HepG2 (cell line): ENCODE results near the gene SPAG4. TPM values are rescaled to one million over a fixed set of nuclear protein-coding genes. Genes with fewer than 3 reads are reported as not detected.
A peak's percentile ranks its signal among the peaks of the same experiment; 100 is the strongest.

Experiments used
- ATF5 ChIP-seq: sonication (generic); formaldehyde crosslinking; IDR thresholded peaks from 2 replicates; pipeline ENCODE4 v1.4.0; 2020; ENCODE audit warnings: mild to moderate bottlenecking, low read depth, missing genetic modification reagents
- ERF ChIP-seq: IDR thresholded peaks from 2 replicates; pipeline ENCODE4 v1.6.1; 2018; ENCODE audit warnings: missing biosample characterization, missing genetic modification reagents
- FOXC1 ChIP-seq: sonication (generic); formaldehyde crosslinking; IDR thresholded peaks from 2 replicates; pipeline ENCODE4 v1.8.0; 2022; ENCODE audit warnings: mild to moderate bottlenecking, missing genetic modification reagents, borderline replicate concordance
- FOXK1 ChIP-seq: sonication (generic); formaldehyde crosslinking; IDR thresholded peaks from 2 replicates; pipeline ENCODE4 v1.4.0; 2020; ENCODE audit warnings: low read depth, missing genetic modification reagents, borderline replicate concordance
- FOXO1 ChIP-seq: sonication (generic); formaldehyde crosslinking; IDR thresholded peaks from 2 replicates; pipeline ENCODE4 v1.4.0; 2020; ENCODE audit warnings: missing genetic modification reagents
- MAFK ChIP-seq, 2 experiments: IDR thresholded peaks in 1 of 2; conservative IDR thresholded peaks in 1 of 2; 2 replicates each; pipeline ENCODE4 v1.6.1; 2011; ENCODE audit warnings: improper control_type of control experiment in 2 of 2, low read length in 2 of 2
- NFIB ChIP-seq: sonication (generic); formaldehyde crosslinking; IDR thresholded peaks from 2 replicates; pipeline ENCODE4 v1.9.0; 2021; ENCODE audit warnings: missing genetic modification reagents, mild to moderate bottlenecking, borderline replicate concordance
- PRDM4 ChIP-seq: sonication (generic); formaldehyde crosslinking; IDR thresholded peaks from 2 replicates; pipeline ENCODE4 v1.9.0; 2021; ENCODE audit warnings: missing genetic modification reagents, borderline replicate concordance
- RBM22 ChIP-seq: fragments of 200-400 bp; formaldehyde crosslinking; optimal IDR thresholded peaks from 2 replicates; pipeline ENCODE3; 2017; ENCODE audit warnings: mild to moderate bottlenecking, low read length, moderate library complexity
- TBX2 ChIP-seq: sonication (generic); formaldehyde crosslinking; IDR thresholded peaks from 2 replicates; pipeline ENCODE4 v1.5.0; 2020; ENCODE audit warnings: missing genetic modification reagents, mild to moderate bottlenecking, borderline replicate concordance
- TCF7 ChIP-seq: sonication (generic); IDR thresholded peaks from 2 replicates; pipeline ENCODE4 v1.6.1; 2016; ENCODE audit warnings: antibody characterized with exemption, low read depth
- TEAD2 ChIP-seq: sonication (generic); formaldehyde crosslinking; IDR thresholded peaks from 2 replicates; pipeline ENCODE4 v1.9.0; 2021; ENCODE audit warnings: missing genetic modification reagents
- ZNF160 ChIP-seq: sonication (generic); formaldehyde crosslinking; IDR thresholded peaks from 2 replicates; pipeline ENCODE4 v1.8.0; 2022; ENCODE audit warnings: mild to moderate bottlenecking, inconsistent platforms, missing genetic modification reagents
- ZNF329 ChIP-seq: sonication (generic); formaldehyde crosslinking; IDR thresholded peaks from 2 replicates; pipeline ENCODE4 v1.9.0; 2021; ENCODE audit warnings: low read depth, mild to moderate bottlenecking, missing genetic modification reagents
- ZNF569 ChIP-seq: sonication (generic); formaldehyde crosslinking; IDR thresholded peaks from 2 replicates; pipeline ENCODE4 v1.5.0; 2020; ENCODE audit warnings: mild to moderate bottlenecking, missing genetic modification reagents, moderate library complexity, borderline replicate concordance
- ZNF703 ChIP-seq: sonication (generic); formaldehyde crosslinking; IDR thresholded peaks from 2 replicates; pipeline ENCODE4 v1.5.1; 2020; ENCODE audit warnings: missing genetic modification reagents, mild to moderate bottlenecking, moderate library complexity, borderline replicate concordance
- ZNF773 ChIP-seq: sonication (generic); formaldehyde crosslinking; IDR thresholded peaks from 2 replicates; pipeline ENCODE4 v1.4.0; 2020; ENCODE audit warnings: missing genetic modification reagents, borderline replicate concordance
- ZNF781 ChIP-seq: sonication (generic); formaldehyde crosslinking; IDR thresholded peaks from 2 replicates; pipeline ENCODE4 v1.5.1; 2020; ENCODE audit warnings: borderline replicate concordance, mild to moderate bottlenecking, missing genetic modification reagents; ENCODE audit errors: not compliant biosample characterization
- ZSCAN30 ChIP-seq: sonication (generic); formaldehyde crosslinking; IDR thresholded peaks from 2 replicates; pipeline ENCODE4 v1.5.0; 2020; ENCODE audit warnings: mild to moderate bottlenecking, missing genetic modification reagents
- polyA plus RNA-seq, 8 experiments: library from polyadenylated mRNA; depleted of rRNA in 3 of 8; stranded (reverse) in 7 of 8; unstranded in 1 of 8; fragments of >200 nt; fragmentation: Illumina TruSeq in 4 of 8; extraction: Trizol in 4 of 8; gene quantifications; 2 replicates each; pipeline versions ENCODE4 v1.2.1 to v1.2.3, GENCODE V29; 2011 to 2016; ENCODE audit warnings: low read depth in 4 of 8, missing spikeins in 1 of 8, mixed read lengths in 1 of 8; ENCODE audit not compliant: insufficient read depth in 1 of 8
- total RNA-seq, 5 experiments: library from RNA; depleted of rRNA; stranded (reverse); fragments of >200 nt; fragmentation: Illumina TruSeq; extraction: Trizol; gene quantifications; 2 replicates each; pipeline ENCODE4 v1.2.3, GENCODE V29; 2016; ENCODE audit warnings: low read depth in 1 of 5
- TF ChIP-seq, protein P1 (sequence below): sonication (generic); formaldehyde crosslinking; IDR thresholded peaks from 2 replicates; pipeline ENCODE4 v1.4.0; 2020; ENCODE audit warnings: mild to moderate bottlenecking, missing genetic modification reagents

SPAG4 gene
- total and polyA plus RNA-seq, 2 of the 13 experiments (the other 11 are each of a cell fraction or from before 2014, with no cell fraction given) = 5.8 to 137 TPM

DNA sequence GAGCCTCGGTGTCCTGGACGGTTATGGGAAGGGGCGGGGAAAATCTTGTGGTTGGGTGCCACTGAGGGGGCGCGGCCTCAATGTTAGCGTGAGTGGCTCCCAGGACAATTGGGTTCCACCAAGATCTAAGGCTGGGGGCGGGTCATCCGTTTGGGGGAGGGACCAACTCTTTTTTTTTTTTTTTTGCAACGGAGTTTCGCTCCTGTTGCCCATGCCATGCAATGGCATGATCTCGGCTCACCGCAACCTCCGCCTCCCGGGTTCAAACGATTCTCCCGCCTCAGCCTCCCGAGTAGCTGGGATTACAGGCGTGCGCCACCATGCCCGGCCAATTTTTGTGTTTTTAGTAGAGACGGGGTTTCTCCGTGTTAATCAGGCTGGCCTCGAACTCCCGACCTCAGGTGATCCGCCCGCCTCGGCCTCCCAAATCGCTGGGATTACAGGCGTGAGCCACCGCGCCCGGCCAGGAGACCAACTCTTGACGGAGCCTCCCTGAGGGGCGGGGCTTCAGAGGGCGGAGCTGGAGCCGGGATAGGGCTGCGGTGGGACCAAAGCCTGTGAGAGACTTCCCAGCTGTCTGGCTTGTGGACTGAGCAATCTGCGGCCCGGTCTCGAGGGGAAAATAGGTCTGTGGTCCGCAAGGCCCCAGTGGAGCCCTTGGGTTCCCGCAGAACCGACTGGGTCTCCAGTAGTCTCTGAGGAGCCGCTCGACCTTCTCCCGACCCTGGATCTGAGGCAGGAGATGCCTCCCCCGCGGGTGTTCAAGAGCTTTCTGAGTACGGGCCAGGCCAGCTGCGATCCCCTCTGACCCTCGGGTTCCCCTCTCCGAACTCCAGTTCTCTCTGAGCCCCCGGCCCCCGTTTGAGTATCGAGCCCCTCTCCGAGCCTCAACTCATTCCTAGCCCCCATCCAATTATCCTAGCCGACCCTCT is 1.1 kb downstream of the SPAG4 start (continued):
- peak; percentile 37; the same call in 1 of the 2 replicates for TF ChIP-seq FOXO1 (CRISPR knock-in tag)
- TF ChIP-seq NFIB = 0 out of 2 replicates have a peak, but pooled peaks have one; percentile 62
- peak; percentile 67; the same call in 1 of the 2 replicates for TF ChIP-seq TBX2 (CRISPR knock-in tag)
- TF ChIP-seq ZSCAN30 = no peak; the same call in 1 of the 2 replicates
- peak; percentile 80; the same call in 1 of the 2 replicates for TF ChIP-seq ZNF773 (CRISPR knock-in tag)
- TF ChIP-seq ERF (CRISPR knock-in tag) = peak; percentile 93
- TF ChIP-seq PRDM4 (CRISPR knock-in tag) = peak; percentile 87; the same call in 1 of the 2 replicates
- TF ChIP-seq RBM22 = no peak
- peak; percentile 89; the same call in 1 of the 2 replicates for TF ChIP-seq ZNF160
- no peak for TF ChIP-seq ZNF781 (CRISPR knock-in tag)
- TF ChIP-seq TEAD2 (CRISPR knock-in tag) = peak; percentile 81; the same call in 1 of the 2 replicates
- TF ChIP-seq FOXK1 (CRISPR knock-in tag) = peak; percentile 52; the same call in 1 of the 2 replicates
- peak; percentile 91 for TF ChIP-seq ATF5
- peak; percentile 38 for TF ChIP-seq TCF7
- peak; percentile 92 for TF ChIP-seq FOXC1 (CRISPR knock-in tag)
- peak; percentile 63 for TF ChIP-seq ZNF569 (CRISPR knock-in tag)
- TF ChIP-seq, protein P1, sequence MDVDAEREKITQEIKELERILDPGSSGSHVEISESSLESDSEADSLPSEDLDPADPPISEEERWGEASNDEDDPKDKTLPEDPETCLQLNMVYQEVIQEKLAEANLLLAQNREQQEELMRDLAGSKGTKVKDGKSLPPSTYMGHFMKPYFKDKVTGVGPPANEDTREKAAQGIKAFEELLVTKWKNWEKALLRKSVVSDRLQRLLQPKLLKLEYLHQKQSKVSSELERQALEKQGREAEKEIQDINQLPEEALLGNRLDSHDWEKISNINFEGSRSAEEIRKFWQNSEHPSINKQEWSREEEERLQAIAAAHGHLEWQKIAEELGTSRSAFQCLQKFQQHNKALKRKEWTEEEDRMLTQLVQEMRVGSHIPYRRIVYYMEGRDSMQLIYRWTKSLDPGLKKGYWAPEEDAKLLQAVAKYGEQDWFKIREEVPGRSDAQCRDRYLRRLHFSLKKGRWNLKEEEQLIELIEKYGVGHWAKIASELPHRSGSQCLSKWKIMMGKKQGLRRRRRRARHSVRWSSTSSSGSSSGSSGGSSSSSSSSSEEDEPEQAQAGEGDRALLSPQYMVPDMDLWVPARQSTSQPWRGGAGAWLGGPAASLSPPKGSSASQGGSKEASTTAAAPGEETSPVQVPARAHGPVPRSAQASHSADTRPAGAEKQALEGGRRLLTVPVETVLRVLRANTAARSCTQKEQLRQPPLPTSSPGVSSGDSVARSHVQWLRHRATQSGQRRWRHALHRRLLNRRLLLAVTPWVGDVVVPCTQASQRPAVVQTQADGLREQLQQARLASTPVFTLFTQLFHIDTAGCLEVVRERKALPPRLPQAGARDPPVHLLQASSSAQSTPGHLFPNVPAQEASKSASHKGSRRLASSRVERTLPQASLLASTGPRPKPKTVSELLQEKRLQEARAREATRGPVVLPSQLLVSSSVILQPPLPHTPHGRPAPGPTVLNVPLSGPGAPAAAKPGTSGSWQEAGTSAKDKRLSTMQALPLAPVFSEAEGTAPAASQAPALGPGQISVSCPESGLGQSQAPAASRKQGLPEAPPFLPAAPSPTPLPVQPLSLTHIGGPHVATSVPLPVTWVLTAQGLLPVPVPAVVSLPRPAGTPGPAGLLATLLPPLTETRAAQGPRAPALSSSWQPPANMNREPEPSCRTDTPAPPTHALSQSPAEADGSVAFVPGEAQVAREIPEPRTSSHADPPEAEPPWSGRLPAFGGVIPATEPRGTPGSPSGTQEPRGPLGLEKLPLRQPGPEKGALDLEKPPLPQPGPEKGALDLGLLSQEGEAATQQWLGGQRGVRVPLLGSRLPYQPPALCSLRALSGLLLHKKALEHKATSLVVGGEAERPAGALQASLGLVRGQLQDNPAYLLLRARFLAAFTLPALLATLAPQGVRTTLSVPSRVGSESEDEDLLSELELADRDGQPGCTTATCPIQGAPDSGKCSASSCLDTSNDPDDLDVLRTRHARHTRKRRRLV (CRISPR knock-in tag) = peak; percentile 90; the same call in 1 of the 2 replicates
- TF ChIP-seq ZNF703 (CRISPR knock-in tag) = no peak; the same call in 1 of the 2 replicates
- no peak for TF ChIP-seq MAFK (conservative IDR thresholded peaks at IDR 0.05 in 1 of 2, IDR thresholded peaks at IDR 0.05 in 1 of 2; ENCODE audit: low read length in 2 of 2)
- peak; percentile 72; the same call in 1 of the 2 replicates for TF ChIP-seq ZNF329
